ENCODE data around the gene AQR.

GRCh38 chr15:34943711-34944110 is 25.8 kb downstream of the AQR start:
- TF ChIP-seq, protein P1, sequence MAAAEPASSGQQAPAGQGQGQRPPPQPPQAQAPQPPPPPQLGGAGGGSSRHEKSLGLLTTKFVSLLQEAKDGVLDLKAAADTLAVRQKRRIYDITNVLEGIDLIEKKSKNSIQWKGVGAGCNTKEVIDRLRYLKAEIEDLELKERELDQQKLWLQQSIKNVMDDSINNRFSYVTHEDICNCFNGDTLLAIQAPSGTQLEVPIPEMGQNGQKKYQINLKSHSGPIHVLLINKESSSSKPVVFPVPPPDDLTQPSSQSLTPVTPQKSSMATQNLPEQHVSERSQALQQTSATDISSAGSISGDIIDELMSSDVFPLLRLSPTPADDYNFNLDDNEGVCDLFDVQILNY (CRISPR knock-in tag; IDR thresholded peaks at IDR 0.05) = no peak
- TF ChIP-seq, protein P2, sequence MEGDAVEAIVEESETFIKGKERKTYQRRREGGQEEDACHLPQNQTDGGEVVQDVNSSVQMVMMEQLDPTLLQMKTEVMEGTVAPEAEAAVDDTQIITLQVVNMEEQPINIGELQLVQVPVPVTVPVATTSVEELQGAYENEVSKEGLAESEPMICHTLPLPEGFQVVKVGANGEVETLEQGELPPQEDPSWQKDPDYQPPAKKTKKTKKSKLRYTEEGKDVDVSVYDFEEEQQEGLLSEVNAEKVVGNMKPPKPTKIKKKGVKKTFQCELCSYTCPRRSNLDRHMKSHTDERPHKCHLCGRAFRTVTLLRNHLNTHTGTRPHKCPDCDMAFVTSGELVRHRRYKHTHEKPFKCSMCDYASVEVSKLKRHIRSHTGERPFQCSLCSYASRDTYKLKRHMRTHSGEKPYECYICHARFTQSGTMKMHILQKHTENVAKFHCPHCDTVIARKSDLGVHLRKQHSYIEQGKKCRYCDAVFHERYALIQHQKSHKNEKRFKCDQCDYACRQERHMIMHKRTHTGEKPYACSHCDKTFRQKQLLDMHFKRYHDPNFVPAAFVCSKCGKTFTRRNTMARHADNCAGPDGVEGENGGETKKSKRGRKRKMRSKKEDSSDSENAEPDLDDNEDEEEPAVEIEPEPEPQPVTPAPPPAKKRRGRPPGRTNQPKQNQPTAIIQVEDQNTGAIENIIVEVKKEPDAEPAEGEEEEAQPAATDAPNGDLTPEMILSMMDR (IDR thresholded peaks at IDR 0.05) = no peak
- TF ChIP-seq KAT7 (CRISPR knock-in tag; IDR thresholded peaks at IDR 0.05; ENCODE audit: borderline replicate concordance) (no peak), CBFB (CRISPR knock-in tag; IDR thresholded peaks at IDR 0.05; ENCODE audit: low read depth) (no peak), RELA (CRISPR knock-in tag; IDR thresholded peaks at IDR 0.05; ENCODE audit: borderline replicate concordance) (no peak), NFYB (CRISPR knock-in tag; conservative IDR thresholded peaks at IDR 0.05; ENCODE audit: low read depth) (no peak)
- TF ChIP-seq, protein P3, sequence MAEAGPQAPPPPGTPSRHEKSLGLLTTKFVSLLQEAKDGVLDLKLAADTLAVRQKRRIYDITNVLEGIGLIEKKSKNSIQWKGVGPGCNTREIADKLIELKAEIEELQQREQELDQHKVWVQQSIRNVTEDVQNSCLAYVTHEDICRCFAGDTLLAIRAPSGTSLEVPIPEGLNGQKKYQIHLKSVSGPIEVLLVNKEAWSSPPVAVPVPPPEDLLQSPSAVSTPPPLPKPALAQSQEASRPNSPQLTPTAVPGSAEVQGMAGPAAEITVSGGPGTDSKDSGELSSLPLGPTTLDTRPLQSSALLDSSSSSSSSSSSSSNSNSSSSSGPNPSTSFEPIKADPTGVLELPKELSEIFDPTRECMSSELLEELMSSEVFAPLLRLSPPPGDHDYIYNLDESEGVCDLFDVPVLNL (CRISPR knock-in tag; IDR thresholded peaks at IDR 0.05; ENCODE audit: borderline replicate concordance, low read depth) = no peak
- TF ChIP-seq, protein P4, sequence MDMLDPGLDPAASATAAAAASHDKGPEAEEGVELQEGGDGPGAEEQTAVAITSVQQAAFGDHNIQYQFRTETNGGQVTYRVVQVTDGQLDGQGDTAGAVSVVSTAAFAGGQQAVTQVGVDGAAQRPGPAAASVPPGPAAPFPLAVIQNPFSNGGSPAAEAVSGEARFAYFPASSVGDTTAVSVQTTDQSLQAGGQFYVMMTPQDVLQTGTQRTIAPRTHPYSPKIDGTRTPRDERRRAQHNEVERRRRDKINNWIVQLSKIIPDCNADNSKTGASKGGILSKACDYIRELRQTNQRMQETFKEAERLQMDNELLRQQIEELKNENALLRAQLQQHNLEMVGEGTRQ (CRISPR knock-in tag; IDR thresholded peaks at IDR 0.05) = no peak
- TF ChIP-seq, protein P5, sequence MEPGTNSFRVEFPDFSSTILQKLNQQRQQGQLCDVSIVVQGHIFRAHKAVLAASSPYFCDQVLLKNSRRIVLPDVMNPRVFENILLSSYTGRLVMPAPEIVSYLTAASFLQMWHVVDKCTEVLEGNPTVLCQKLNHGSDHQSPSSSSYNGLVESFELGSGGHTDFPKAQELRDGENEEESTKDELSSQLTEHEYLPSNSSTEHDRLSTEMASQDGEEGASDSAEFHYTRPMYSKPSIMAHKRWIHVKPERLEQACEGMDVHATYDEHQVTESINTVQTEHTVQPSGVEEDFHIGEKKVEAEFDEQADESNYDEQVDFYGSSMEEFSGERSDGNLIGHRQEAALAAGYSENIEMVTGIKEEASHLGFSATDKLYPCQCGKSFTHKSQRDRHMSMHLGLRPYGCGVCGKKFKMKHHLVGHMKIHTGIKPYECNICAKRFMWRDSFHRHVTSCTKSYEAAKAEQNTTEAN (CRISPR knock-in tag; IDR thresholded peaks at IDR 0.05) = no peak
- TF ChIP-seq, protein P6, sequence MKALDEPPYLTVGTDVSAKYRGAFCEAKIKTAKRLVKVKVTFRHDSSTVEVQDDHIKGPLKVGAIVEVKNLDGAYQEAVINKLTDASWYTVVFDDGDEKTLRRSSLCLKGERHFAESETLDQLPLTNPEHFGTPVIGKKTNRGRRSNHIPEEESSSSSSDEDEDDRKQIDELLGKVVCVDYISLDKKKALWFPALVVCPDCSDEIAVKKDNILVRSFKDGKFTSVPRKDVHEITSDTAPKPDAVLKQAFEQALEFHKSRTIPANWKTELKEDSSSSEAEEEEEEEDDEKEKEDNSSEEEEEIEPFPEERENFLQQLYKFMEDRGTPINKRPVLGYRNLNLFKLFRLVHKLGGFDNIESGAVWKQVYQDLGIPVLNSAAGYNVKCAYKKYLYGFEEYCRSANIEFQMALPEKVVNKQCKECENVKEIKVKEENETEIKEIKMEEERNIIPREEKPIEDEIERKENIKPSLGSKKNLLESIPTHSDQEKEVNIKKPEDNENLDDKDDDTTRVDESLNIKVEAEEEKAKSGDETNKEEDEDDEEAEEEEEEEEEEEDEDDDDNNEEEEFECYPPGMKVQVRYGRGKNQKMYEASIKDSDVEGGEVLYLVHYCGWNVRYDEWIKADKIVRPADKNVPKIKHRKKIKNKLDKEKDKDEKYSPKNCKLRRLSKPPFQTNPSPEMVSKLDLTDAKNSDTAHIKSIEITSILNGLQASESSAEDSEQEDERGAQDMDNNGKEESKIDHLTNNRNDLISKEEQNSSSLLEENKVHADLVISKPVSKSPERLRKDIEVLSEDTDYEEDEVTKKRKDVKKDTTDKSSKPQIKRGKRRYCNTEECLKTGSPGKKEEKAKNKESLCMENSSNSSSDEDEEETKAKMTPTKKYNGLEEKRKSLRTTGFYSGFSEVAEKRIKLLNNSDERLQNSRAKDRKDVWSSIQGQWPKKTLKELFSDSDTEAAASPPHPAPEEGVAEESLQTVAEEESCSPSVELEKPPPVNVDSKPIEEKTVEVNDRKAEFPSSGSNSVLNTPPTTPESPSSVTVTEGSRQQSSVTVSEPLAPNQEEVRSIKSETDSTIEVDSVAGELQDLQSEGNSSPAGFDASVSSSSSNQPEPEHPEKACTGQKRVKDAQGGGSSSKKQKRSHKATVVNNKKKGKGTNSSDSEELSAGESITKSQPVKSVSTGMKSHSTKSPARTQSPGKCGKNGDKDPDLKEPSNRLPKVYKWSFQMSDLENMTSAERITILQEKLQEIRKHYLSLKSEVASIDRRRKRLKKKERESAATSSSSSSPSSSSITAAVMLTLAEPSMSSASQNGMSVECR (CRISPR knock-in tag; IDR thresholded peaks at IDR 0.05; ENCODE audit: borderline replicate concordance) = no peak

Measured in WTC11 (cell line).